Right lobe of liver (tissue), 6 donors: ENCODE data around the gene RNASE4. TPM values are rescaled to one million over a fixed set of nuclear protein-coding genes. Genes with fewer than 3 reads are reported as not detected.
A peak's percentile ranks its signal among the peaks of the same experiment; 100 is the strongest.

Experiments
- ATAC-seq, 4 donors: fragments of 200-7000 bp; cut with Tn5 transposase; one replicate each; pipeline ENCODE4 v1.9.1; 2020; ENCODE audit warnings: mild to moderate bottlenecking in 4 of 4, moderate library complexity in 4 of 4
- DNase-seq, 3 donors: peaks; one replicate each; pipeline ENCODE4 v3.0.0-alpha.2; 2020
- H3K27ac ChIP-seq, 3 donors: fragments of 200-600 bp; one replicate each; pipeline ENCODE4 v1.8.0; 2022
- H3K27me3 ChIP-seq, 2 donors: fragments of 200-600 bp; one replicate each; pipeline ENCODE4 v1.8.0; 2022
- H3K36me3 ChIP-seq, 4 donors: fragments of 200-600 bp; sonication (generic) in 1 of 4; one replicate each; pipeline versions ENCODE4 v1.5.1 to v1.8.0; 2017 to 2022; ENCODE audit warnings: control low read depth in 1 of 4
- H3K4me1 ChIP-seq, 4 donors: fragments of 200-600 bp; sonication (generic) in 1 of 4; one replicate each; pipeline versions ENCODE4 v1.5.1 to v1.8.0; 2017 to 2022; ENCODE audit warnings: control low read depth in 1 of 4
- H3K4me3 ChIP-seq, 3 donors: fragments of 200-600 bp; one replicate each; pipeline ENCODE4 v1.8.0; 2022
- H3K9me3 ChIP-seq, 4 donors: fragments of 200-600 bp; sonication (generic) in 1 of 4; one replicate each; pipeline versions ENCODE4 v1.5.1 to v1.8.0; 2017 to 2022; ENCODE audit warnings: control low read depth in 1 of 4
- POLR2A ChIP-seq: fragments of 450-650 bp; IDR thresholded peaks from one replicate; pipeline ENCODE4 v1.6.1; 2017; ENCODE audit warnings: antibody characterized with exemption, mild to moderate bottlenecking
- WGBS: methylation state at CpG from one replicate; pipeline ENCODE4 v1.1.6; 2018; ENCODE audit warnings: low coverage, low lambda C conversion rate; ENCODE audit not compliant: insufficient coverage; ENCODE audit errors: missing lambda C conversion rate; 5-methylcytosine and 5-hydroxymethylcytosine counted together
- intact Hi-C, 2 donors: fragments of 100-400 bp; cut with DNase I; formaldehyde crosslinking; loops; one replicate each; pipeline versions ENCODE4 v1.11.2 to v1.14.1; 2022
- total RNA-seq, 6 experiments: library from RNA; depleted of rRNA in 2 of 6; stranded (reverse); fragments of >200 nt in 2 of 6; fragmentation: NEBNext Ultra II Directional in 3 of 6; extraction: Animal tissue kit (Norgen Biotek cat#: 25700) in 3 of 6; gene quantifications; one replicate each; pipeline versions ENCODE4 v1.1.0 to v1.2.4, GENCODE V29; 2016 to 2023
- TF ChIP-seq, protein P1 (sequence below), 4 donors: fragments of 200-600 bp in 3 of 4; fragments of 450-650 bp in 1 of 4; IDR thresholded peaks; one replicate each; pipeline versions ENCODE4 v1.5.1 to v1.8.0; 2016 to 2022; ENCODE audit warnings: antibody characterized with exemption in 4 of 4, mild to moderate bottlenecking in 2 of 4
- donor health status: DM: no; HTN: yes; CAD: no.
- donor health status: DM: no; HTN: no; CAD: no.
- donor health status: DM: no; HTN: no; CAD: no.
- donor health status: DM: no; HTN: yes; CAD: no.
- donor health status: DM: no; HTN: yes; CAD: no.

RNASE4 gene
- total RNA-seq, 6 experiments from 2014 or later: 129 to 175 (median 151) TPM

DNA sequence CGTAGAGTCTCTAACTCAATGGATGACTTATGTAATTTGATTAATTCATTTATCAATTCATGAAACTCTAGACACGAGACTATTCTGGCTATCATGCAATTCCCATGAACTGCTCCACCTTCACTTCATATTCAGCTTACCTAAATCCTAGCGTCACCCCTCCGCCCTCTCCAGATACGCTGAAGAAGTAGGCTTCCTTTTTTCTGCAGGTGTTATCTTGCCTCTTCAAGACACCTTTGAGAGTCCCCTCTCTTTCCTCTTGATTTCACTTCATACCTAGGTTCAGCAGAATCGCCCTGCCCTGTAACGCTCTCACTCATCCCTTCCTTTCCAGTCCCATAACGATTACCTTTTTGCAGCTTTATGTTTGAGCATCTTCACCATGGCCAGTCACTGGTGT, 4.0 kb upstream of the RNASE4 start:
- TF ChIP-seq, protein P1, sequence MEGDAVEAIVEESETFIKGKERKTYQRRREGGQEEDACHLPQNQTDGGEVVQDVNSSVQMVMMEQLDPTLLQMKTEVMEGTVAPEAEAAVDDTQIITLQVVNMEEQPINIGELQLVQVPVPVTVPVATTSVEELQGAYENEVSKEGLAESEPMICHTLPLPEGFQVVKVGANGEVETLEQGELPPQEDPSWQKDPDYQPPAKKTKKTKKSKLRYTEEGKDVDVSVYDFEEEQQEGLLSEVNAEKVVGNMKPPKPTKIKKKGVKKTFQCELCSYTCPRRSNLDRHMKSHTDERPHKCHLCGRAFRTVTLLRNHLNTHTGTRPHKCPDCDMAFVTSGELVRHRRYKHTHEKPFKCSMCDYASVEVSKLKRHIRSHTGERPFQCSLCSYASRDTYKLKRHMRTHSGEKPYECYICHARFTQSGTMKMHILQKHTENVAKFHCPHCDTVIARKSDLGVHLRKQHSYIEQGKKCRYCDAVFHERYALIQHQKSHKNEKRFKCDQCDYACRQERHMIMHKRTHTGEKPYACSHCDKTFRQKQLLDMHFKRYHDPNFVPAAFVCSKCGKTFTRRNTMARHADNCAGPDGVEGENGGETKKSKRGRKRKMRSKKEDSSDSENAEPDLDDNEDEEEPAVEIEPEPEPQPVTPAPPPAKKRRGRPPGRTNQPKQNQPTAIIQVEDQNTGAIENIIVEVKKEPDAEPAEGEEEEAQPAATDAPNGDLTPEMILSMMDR (IDR thresholded peaks at IDR 0.05): no peak
- no peak for TF ChIP-seq POLR2A
- H3K27ac ChIP-seq: no peak overlapping the region
- ATAC-seq (no peak), DNase-seq (no peak)
- H3K9me3 ChIP-seq: no peaks in the 10 kb centered on the region
- H3K4me3 ChIP-seq: no peak overlapping the region
- H3K36me3 ChIP-seq: no peaks in the 10 kb centered on the region
- no peaks in the 10 kb centered on the region for H3K27me3 ChIP-seq
- intact Hi-C loops: loop anchor here (10.0 kb wide), 2 partner anchors 66 to 356 kb away; no protein-coding TSS in a partner anchor
- peaks cover 0 to 9% (median 6%) of the 10 kb centered on the region in 4 donors for H3K4me1 ChIP-seq
- WGBS: 75% methylated on average over 8 of the region's 8 CpGs

DNA sequence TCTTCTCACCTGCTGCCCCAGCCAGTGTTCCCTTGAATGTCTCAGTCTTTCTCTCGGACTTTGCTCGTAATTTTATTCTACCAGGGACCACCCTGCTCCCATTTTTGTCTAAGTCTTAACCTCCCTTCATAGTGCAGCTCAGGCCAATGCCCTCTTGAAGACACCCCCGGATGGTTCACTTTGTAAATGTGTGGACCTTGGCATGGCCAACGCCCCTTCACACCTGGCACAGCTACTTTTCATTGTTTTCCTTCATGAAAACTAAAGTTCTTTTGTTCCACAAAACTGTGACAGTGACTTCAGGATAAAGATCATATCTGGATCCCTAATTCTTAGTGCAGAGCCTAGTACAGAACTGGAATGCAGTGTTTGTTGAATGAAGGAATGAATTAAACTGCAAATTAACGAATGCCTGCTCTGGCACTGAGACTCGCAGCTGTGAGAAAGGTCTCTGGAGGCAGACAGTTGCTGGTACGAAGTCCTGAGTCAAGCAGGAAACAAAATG, 3.5 kb upstream of the RNASE4 start:
- 12% methylated on average over 7 of the region's 7 CpGs for WGBS
- Histone ChIP-seq H3K36me3 (no peaks in the 10 kb centered on the region), H3K27me3 (no peaks in the 10 kb centered on the region), H3K27ac (peak overlapping the region; percentile 96 to 100 (median 99)), H3K9me3 (no peaks in the 10 kb centered on the region), H3K4me3 (peak overlapping the region; percentile 71 to 80 (median 71)), H3K4me1 (peaks cover 0 to 9% (median 6%) of the 10 kb centered on the region in 4 donors)
- TF ChIP-seq, protein P1 (IDR thresholded peaks at IDR 0.05): no peak
- no peak for TF ChIP-seq POLR2A
- DNase-seq (no peak), ATAC-seq (peak in 3 of 4 donors; percentile 3 to 8 (median 5))
- intact Hi-C loops: loop anchor here (10.0 kb wide), 2 partner anchors 66 to 356 kb away; no protein-coding TSS in a partner anchor

DNA sequence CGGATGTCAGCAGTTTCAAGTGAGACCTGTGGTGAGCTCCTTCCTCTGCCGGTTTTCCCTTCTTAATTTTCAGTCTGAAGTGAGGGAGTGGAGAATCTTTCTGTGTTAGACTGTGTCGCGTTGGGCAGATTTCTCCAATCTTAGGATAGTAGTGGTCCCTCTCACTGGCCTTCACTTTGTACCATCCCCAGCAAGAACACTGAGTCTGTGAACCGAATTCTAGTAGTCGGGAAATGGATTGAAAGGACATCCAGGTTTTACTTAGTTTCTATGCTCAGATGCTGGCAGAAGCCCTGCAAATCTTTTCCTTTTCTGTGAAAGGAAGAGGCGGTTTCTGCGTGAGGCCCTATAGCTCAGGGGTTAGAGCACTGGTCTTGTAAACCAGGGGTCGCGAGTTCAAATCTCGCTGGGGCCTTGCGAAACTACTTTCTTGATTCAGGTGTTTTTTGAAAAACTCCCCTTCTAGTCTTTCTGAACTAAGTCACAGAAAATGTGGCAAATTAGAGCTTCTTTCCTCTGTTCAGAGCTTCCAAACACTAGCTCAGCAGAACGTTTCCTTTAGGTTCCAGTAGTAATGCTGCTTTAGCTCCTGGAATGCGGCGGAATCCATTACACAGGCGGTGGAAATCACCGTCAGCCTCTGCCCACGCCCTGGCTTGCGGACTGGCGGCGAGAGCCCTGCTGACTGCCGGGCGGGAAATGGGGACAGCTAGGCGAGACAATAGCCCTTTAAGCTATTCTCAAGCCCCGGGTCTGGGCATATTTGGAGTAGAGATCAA, 2.8 kb upstream of the RNASE4 start:
- intact Hi-C loops: loop anchor here (10.0 kb wide), 2 partner anchors 67 to 357 kb away; no protein-coding TSS in a partner anchor
- under 1% methylated on average over 22 of the region's 25 CpGs for WGBS
- ATAC-seq (peak; percentile 18 to 26 (median 24)), DNase-seq (peak; percentile 61 to 81 (median 73))
- peak overlapping the region; percentile 71 to 80 (median 71) for H3K4me3 ChIP-seq
- peak overlapping the region; percentile 96 to 100 (median 99) for H3K27ac ChIP-seq
- H3K36me3 ChIP-seq: no peaks in the 10 kb centered on the region
- no peaks in the 10 kb centered on the region for H3K9me3 ChIP-seq
- no peaks in the 10 kb centered on the region for H3K27me3 ChIP-seq
- H3K4me1 ChIP-seq: peaks cover 0 to 12% (median 6%) of the 10 kb centered on the region in 4 donors
- TF ChIP-seq POLR2A: no peak
- TF ChIP-seq, protein P1 (IDR thresholded peaks at IDR 0.05): no peak

DNA sequence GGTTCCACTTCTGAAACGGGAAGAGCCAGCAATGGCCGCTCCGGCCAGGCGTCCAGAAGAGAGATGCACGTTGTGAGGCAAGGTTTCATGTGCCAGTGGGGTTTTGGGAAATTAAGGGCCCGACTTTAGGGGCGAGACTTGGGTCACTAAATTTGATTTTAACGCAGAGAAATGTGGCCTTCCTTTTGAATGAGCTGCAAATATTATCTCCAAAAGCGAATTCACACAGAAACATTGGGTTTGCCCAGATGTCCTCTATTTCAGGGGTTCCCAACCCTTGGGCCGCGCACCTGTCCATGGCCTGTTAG, 2.3 kb upstream of the RNASE4 start:
- Histone ChIP-seq H3K27me3 (no peaks in the 10 kb centered on the region), H3K9me3 (no peaks in the 10 kb centered on the region), H3K4me3 (peak overlapping the region; percentile 71 to 80 (median 71)), H3K27ac (peak overlapping the region; percentile 96 to 100 (median 99)), H3K36me3 (no peaks in the 10 kb centered on the region), H3K4me1 (peaks cover 0 to 16% (median 6%) of the 10 kb centered on the region in 4 donors)
- 0% methylated on average over 6 of the region's 11 CpGs for WGBS
- TF ChIP-seq POLR2A: no peak
- TF ChIP-seq, protein P1 (IDR thresholded peaks at IDR 0.05): no peak
- intact Hi-C loops: loop anchor here (10.0 kb wide), 2 partner anchors 67 to 357 kb away; no protein-coding TSS in a partner anchor
- no peak for DNase-seq
- no peak for ATAC-seq
